IPS-11a (cell line): ENCODE measurements around the gene PALLD.
"Not testable (repeated sequence)": the region's sequence is repeated elsewhere in the genome, so short reads cannot be mapped to it uniquely, and the experiment has no call there.

Experiments used
- H3K4me3 ChIP-seq: one replicate; pipeline ENCODE4 v1.5.1; 2013; ENCODE audit warnings: low read depth, low read length, control low read depth

Gene PALLD

DNA sequence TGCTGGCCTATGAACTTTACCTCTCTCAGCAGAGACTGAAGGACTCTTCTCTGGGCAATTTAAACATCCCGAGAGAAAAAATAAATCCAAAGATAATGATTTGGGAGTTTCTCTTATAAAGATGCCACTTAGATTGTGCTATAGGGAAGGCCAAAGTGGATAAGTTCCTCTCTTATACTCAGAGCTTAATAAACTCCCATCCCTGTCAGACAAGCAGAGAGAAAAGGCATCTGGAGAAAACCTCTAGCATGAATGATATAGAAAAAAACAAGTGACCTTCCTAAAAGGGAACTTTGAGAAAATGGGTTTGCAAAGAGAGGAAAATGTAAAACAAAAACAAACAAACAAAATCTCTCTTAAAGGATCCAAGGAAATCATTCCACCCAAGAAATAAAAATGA, 199.4 kb downstream of the PALLD start:
- no peak overlapping the region for H3K4me3 ChIP-seq

DNA sequence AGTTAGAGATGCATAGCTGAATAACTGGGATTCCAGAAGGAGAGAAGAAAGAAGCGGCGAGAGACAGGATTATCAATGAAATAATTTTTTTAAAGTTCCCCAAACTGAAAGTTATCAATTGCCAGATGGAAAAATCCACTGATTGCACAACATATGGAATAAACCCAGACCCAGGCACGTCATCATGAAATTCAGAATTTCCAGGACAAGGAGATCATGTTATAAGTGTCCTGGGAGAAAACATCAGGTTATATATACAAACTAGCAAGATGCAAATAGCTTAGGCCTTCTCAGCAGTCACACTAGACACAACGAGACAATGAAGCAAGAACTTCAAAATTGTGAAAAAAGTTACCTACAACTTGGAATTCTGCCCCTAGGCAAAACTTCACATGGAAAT, 200.0 kb downstream of the PALLD start:
- no peak overlapping the region for H3K4me3 ChIP-seq

DNA sequence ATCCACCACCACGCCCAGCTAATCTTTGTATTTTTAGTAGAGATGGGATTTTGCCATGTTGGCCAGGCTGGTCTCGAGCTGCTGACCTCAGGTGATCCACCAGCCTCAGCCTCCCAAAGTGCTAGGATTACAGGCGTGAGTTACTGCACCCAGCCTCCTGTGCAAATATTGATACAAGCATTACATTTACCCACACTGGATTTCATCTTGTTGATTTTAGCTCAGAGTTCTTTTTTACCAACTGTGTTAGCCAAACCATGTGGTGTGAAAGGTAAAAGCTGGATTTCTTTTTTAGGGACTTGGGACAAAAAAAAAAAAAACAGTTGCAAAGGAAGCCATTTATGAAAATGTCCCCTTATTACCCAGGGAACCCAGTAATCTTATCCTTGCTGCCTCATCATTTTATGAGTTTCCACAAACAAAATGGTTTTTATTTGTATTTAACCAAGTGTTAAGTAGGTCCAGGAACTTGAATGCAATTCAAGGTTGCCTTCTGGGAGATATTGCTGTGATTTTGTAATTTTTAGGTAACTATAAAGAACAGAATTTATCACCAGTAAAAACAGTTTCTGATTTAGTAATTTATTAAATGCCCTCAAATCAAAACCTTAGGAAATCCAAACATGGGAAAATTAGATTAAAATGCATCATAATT, 202.5 kb downstream of the PALLD start:
- H3K4me3 ChIP-seq = no peak overlapping the region

- no peak overlapping the region for H3K4me3 ChIP-seq
Observed at GRCh38 chr4:168701061-168701460, 204.2 kb downstream of the PALLD start.

GRCh38 chr4:168702581-168703087, 205.8 kb downstream of the PALLD start:
- not testable (repeated sequence) for H3K4me3 ChIP-seq

DNA sequence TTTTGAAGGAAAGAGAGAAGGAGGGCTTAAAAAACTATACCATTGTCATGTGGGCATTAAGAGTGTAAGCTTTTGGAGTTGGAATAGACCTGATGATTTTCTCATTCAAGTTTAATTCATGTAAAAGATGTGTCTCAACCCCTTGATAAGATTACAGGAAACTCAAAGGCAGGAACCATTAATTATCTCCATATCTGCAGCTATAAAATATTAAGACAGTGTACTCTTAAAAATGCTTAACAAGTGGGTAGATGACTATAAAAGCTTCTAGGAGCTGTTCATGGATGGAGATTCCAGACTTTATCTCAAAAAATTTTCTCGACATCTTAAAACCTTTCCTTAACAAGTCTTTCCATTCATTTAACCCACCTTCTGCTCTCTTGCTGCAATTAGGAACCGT, 208.3 kb downstream of the PALLD start:
- H3K4me3 ChIP-seq = no peak overlapping the region

- no peak overlapping the region for H3K4me3 ChIP-seq
Observed at GRCh38 chr4:168707205-168707604, 210.4 kb downstream of the PALLD start.

GRCh38 chr4:168708108-168708507, 211.3 kb downstream of the PALLD start:
- no peak overlapping the region for H3K4me3 ChIP-seq

GRCh38 chr4:168710353-168710946, 213.6 kb downstream of the PALLD start:
- no peak overlapping the region for H3K4me3 ChIP-seq

DNA sequence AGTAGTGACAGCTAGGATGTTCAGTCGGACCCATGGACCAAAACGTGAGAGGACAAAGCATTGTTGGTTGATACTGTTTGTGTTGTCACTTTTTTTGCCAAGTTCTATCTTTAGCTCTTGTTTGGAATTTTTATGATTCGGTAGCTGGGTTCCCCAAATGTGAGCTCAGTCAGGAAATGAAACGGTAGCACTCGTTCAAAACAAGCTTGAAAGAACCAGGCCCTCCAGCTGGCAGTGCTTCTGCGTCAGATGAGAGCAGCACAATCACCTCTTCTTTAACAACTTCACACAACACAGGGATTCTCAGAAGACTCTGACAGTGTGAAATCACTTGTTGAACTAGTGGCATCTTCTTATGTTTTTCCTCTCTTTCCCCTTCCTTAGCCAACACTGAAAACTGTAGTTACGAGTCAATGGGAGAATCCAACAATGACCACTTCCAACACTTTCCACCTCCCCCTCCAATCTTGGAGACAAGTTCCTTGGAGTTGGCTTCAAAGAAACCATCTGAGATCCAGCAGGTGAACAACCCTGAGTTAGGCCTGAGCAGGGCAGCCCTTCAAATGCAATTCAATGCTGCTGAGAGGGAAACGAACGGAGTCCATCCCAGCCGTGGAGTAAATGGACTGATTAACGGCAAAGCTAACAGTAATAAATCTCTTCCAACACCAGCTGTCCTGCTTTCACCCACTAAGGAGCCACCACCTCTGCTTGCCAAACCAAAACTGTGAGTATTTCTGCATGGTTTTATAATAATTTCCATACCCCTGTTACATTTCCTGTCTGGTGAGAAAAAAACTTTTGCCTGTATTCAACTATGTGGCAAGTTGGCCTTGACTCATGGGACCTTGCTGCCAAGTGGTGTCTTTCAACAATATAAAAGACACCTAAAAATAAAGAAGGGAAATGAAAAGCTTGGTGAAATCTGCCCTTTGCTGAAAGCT, 214.6 kb downstream of the PALLD start:
- no peak overlapping the region for H3K4me3 ChIP-seq

DNA sequence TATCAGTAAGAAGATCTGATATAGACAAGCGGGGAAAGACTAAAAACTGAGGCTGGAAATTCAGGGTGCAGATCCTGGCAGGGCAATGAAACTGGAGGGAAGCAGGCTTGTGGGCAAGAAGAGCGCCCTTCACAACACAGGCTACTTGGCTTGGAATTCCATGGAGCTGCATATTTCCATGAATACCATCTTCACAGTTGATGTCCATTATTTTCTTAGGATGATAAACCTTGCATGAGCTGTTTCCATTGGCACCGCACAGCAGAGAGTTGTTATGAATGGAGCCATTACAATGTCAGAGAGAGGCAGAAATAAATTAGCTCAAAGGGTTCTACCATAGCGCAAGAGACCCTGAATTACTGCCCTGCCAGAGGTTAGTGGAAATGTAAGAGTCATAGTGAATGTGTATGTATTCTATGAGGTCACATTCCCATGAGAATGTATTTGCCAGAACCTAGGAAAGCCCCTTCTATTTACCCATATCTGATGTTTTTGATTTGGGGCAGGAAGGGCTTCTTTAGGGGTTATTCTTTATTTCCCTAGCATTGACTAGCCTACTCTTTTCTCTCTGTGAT, 215.6 kb downstream of the PALLD start:
- no peak overlapping the region for H3K4me3 ChIP-seq

- H3K4me3 ChIP-seq = no peak overlapping the region
Observed at GRCh38 chr4:168713253-168713652, 216.4 kb downstream of the PALLD start.

- no peak overlapping the region for H3K4me3 ChIP-seq
Observed at GRCh38 chr4:168715896-168716295, 219.0 kb downstream of the PALLD start.

- H3K4me3 ChIP-seq = no peak overlapping the region
Observed at GRCh38 chr4:168716406-168717129, 219.7 kb downstream of the PALLD start.

DNA sequence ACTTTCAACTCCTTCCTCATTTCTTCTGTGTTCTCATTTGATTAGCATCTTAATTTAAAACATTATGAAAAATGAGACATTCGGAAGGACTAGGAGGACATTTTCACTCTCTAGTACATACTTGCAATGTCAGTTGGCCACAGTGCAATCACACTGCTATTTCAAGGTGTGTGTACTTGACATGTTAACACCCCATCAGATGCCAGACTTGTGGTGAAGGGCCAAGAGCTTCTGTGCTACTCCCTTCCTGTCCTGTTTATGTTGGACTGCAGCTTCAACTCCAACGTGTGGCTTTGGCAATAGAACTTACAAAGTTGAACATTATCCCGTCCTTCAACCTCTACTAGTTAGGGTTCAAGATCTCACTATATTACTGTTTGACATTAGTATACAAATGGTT, 221.0 kb downstream of the PALLD start:
- no peak overlapping the region for H3K4me3 ChIP-seq

- H3K4me3 ChIP-seq = no peak overlapping the region
Observed at GRCh38 chr4:168719725-168720124, 222.9 kb downstream of the PALLD start.

DNA sequence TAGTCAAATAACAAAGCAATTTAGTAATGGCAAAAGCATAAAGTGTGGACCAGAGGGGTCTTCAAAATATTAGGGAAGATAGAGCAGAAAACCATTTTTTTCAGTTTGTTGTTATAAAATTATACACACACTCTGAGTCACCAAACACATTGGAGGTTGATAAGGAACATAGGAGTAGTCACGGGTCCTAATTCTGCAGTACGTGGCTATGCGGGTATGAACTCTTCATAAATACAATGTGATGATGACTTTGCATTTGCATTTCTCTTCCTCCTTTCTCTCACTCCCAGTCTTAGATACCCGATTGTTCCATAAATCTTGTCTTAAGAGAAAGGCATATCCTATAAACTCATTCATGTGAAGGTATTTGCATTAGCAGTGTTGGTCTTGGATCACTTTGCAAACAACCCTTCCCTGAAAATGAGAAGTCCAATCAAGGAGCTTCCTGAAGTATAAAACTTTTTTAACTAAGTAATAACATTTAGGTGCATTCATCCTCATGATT, 223.6 kb downstream of the PALLD start:
- H3K4me3 ChIP-seq = no peak overlapping the region

GRCh38 chr4:168722391-168722790, 225.5 kb downstream of the PALLD start:
- no peak overlapping the region for H3K4me3 ChIP-seq

- H3K4me3 ChIP-seq = no peak overlapping the region
Observed at GRCh38 chr4:168723020-168723419, 226.2 kb downstream of the PALLD start.

- no peak overlapping the region for H3K4me3 ChIP-seq
Observed at GRCh38 chr4:168723569-168723968, 226.7 kb downstream of the PALLD start.
